GM21381 (cell line): ENCODE data around the gene SAMM50.

Source experiments
- ATAC-seq: cut with Tn5 transposase; IDR thresholded peaks from one replicate; pipeline ENCODE4 v1.9.1; 2021; ENCODE audit warnings: mild to moderate bottlenecking, moderate library complexity; ENCODE audit not compliant: unreplicated experiment

The SAMM50 gene

GRCh38 chr22:43945632-43946383, 9.4 kb upstream of the SAMM50 start:
- ATAC-seq, result no peak

DNA sequence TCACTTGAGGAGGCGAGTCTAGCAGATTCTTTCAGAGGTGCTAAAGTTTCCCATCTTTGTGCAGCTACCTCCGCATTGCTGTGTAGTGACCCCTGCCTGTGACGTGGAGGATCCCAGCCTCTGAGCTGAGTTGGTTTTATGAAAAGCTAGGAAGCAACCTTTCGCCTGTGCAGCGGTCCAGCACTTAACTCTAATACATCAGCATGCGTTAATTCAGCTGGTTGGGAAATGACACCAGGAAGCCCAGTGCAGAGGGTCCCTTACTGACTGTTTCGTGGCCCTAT, 8.9 kb upstream of the SAMM50 start:
- no peak for ATAC-seq

DNA sequence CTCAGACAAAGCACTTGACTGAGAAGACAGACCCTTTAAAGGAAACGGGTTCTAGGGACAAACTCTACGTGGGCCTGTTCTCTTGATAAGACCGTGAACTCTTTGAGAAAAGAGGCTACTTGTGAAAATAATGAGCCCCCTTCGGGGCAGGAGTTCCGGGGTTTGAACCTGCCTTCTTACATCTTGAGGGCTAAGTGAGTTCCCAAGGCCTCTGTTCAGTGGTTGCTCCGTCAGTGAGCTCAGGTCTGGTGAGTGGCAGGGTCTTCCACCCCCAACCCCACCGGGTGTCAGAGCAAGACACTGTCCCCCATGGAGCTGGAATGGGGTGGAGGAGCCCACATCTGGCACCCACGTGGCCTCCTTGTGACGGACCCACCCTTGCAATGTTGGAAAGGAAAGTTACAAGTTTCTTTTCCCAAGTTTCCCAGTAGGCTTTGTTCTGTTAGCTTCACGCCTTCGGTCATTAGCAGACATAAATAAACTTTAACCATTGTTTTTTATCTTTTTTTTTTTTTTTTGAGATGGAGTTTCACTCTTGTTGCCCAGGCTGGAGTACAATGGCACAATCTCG, 6.3 kb upstream of the SAMM50 start:
- ATAC-seq, result no peak

- no peak for ATAC-seq
These were observed 3.9 kb upstream of the SAMM50 start for GRCh38 chr22:43951391-43951790.

DNA sequence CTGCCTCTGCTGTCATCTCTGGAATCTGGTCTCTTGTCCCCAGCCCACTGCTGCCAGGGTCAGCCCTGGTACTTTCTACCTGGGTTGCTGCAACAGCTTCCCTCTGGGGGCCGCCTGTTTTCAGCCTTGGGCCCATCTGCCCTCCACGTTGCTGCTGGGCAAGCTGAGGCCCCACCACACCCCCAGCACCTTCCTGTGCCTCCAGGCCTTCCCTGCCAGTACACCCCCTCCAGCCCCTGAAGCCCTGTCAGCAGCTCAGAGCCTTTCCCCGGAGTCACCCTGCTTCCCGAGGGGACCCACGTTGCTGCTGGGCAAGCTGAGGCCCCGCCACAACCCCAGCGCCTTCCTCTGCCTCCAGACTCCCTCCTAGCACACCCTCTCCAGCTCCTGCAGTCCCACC, 3.3 kb upstream of the SAMM50 start:
- no peak for ATAC-seq

- no peak for ATAC-seq
These were observed 1.1 kb upstream of the SAMM50 start for GRCh38 chr22:43953988-43954785.

DNA sequence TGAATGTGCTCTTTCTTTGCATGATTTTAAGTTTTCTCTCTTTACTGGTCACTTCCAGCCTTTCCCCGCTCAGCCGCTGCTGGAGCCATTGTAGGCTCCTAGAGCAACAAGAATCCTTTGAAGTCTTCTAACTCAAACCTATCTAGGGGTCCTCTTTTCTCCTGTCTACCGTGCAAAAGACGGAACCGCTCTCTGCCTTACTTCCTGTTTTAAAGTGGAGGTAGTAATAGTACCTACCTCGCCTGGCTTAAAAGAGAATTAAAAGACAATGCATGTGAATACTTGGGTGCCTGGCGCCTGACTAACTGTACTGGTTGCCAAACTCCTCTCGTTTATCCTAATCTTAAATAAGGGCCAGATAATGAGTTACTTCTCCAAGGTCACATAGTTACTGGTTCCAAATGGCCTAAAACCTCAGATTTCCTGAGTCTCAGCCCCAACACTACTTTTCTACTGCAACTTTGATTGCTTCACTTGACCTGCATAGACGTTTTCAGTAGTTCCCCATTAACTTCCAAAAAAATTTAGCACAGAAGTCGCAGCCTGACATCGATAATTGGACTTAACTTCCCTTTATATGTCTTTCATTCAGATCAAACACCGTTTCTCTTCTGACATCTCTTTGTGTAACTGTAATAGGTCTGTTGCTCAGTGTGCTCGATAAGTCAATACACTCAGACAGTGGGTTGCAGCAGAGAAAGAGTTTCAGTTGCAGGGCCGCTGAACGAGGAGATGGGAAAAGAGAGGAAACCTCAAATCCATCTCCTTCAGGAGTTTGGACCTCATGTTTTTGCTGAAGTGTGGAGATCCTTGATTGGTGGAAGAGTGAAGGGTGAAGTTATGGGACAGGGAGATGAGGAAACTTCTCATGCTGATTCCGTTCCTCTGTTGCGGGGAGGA, 891 bp downstream of the SAMM50 start:
- ATAC-seq, result peak; percentile 8

GRCh38 chr22:43956805-43957463, 1.7 kb downstream of the SAMM50 start:
- no peak for ATAC-seq

DNA sequence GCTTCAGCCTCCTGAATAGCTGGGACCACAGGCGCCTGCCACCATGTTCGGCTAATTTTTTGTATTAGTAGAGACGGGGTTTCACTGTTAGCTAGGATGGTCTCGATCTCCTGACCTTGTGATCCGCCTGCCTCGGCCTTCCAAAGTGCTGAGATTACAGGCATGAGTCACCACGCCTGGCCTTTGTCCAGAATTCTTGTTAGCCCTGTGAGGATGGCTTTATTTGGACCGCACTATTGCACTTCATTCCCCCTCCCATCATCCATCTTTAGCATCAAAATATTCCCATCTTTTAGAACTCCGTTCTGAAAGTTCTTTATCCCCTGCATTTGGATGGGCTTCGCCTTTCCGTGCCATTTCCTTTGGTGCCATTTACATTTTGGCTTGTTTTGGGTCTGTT, 2.6 kb downstream of the SAMM50 start:
- ATAC-seq, result no peak

DNA sequence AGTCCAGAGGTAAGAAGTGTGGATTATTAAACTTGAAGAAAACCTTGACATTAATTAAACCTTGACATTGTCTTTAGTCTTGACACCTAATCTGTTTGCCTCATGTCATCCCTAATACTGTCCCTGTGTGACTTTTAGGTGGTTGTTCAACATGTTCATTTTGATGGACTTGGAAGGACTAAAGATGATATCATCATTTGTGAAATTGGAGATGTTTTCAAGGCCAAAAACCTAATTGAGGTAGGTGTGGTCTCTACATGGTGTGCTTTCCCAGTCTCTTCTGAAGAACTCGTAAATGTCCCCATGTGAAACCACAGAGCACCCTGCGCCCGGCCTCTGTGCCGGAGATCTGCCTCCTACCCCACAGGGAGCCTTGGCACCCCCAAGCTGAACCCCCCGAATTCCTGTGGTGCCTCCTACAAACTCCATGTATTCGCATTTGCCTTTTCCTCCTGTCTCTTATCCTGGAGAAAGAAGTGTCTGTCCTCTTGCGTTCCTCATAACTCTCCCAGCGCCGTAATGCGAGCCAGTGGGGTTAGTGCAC, 9.1 kb downstream of the SAMM50 start:
- no peak for ATAC-seq

GRCh38 chr22:43967069-43967468, 11.8 kb downstream of the SAMM50 start:
- no peak for ATAC-seq

- ATAC-seq, result no peak
These were observed 13.4 kb downstream of the SAMM50 start for GRCh38 chr22:43968614-43969013.

DNA sequence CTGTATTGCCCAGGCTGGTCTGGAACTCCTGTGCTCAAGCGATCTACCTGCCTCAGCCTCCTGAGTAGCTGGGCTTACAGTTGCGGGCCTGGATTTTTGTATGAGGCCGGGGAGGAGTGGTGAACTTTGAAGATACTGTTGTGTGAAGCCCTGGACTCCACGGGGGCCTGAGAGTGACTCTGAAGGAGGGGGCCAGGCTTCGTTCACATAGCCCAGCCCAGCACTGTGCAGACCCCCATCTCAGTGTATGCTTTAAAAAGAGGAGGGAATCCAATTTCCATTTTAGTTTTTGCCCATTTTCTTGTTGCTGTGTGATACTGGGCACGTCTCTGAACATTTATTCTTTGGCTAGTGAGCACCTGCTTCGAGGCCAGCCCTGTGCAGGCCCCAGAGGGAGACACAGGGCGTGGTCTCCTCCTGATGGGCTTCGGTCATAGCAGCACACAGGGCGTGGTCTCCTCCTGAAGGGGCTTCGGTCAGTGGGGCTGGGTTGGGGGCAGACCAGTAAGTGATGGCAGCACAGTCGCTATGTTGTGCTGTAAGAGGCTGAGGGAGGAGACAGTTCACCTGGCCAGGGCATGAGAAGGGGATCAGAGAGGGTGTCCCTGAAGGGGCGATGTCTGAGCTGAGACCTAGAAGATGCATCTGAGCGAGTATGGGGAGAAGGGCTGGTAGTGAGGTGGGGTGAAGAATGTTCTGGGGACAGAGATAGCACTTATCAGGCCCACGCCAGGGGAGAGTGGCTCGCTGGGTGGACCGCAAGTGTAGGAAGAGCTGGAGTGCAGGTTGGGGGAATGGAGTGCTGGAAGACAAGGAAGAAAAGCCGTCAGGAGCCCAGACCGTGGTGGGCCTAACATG, 14.0 kb downstream of the SAMM50 start:
- no peak for ATAC-seq

- no peak for ATAC-seq
These were observed 14.9 kb downstream of the SAMM50 start for GRCh38 chr22:43969989-43970755.

GRCh38 chr22:43971112-43971511, 15.9 kb downstream of the SAMM50 start:
- ATAC-seq, result no peak

GRCh38 chr22:43972931-43973462, 17.8 kb downstream of the SAMM50 start:
- ATAC-seq, result no peak

DNA sequence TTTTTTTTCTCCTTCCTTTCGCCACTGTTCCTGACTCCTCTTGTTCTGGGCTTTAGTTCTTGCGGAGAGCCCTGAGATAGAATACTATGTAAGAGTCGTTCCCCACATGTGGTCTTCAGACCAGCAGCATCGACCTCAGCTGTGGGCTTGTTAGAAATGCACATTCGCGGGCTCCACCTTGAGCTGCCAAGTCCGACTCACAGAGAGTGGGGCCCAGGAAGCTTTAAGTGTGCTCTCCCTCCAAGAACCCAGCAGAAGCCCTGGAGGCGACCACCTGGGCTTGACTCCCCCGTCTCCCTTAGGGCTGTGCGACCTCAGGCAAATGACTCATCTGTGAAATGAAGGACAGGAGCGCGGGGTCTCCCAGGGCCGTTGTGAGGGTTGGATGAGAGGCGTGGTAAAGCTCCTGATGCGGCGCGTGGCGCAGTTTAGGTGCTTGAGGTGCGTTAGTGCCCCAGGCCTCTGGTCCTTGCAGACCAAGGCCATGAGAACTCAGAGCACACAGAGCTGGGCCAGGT, 18.8 kb downstream of the SAMM50 start:
- no peak for ATAC-seq

DNA sequence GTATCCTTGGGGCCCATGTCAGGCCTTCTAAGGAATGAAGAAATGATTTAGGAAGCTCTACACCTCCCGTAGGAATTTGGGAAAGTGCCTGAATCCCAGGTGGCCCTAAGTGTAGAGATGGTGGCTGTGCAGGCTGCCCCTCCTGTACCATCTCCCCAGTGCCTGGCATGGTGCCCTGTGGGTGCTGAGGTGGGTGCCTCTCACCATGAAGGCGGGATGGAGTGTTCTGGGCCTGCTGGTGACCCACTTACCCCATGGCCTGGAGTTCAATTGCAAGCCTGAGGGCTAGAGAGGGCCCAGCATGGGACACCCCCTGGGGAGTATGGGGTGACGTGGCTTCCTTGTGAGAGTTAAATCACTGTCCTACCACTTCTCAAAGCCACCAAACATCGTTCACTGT, 19.8 kb downstream of the SAMM50 start:
- ATAC-seq, result no peak
